GM21447 (cell line): Measurements from ENCODE around the gene POU3F1.
"Not testable (repeated sequence)": the region's sequence is repeated elsewhere in the genome, so short reads cannot be mapped to it uniquely, and the experiment has no call there.

Experiments used
- ATAC-seq: cut with Tn5 transposase; IDR thresholded peaks from one replicate; pipeline ENCODE4 v1.9.1; 2021; ENCODE audit not compliant: unreplicated experiment

Gene POU3F1

GRCh38 chr1:38050397-38051078, 3.9 kb upstream of the POU3F1 start:
- ATAC-seq = no peak

- no peak for ATAC-seq
These were observed 1.1 kb upstream of the POU3F1 start for GRCh38 chr1:38047603-38048141.

- peak; percentile 54 for ATAC-seq
These were observed 450 bp upstream of the POU3F1 start for GRCh38 chr1:38046884-38047602.

GRCh38 chr1:38045401-38046332, 926 bp downstream of the POU3F1 start:
- peak; percentile 6 for ATAC-seq

- ATAC-seq = no peak
These were observed 2.1 kb downstream of the POU3F1 start for GRCh38 chr1:38044221-38045215.

- no peak for ATAC-seq
These were observed 3.4 kb downstream of the POU3F1 start for GRCh38 chr1:38043036-38043747.

- ATAC-seq = no peak
These were observed 4.4 kb downstream of the POU3F1 start for GRCh38 chr1:38041936-38042834.

- ATAC-seq = no peak
These were observed 7.1 kb downstream of the POU3F1 start for GRCh38 chr1:38039331-38040088.

GRCh38 chr1:38038861-38039260, 7.7 kb downstream of the POU3F1 start:
- no peak for ATAC-seq

- ATAC-seq = no peak
These were observed 9.2 kb downstream of the POU3F1 start for GRCh38 chr1:38037221-38037939.

- ATAC-seq = no peak
These were observed 11.7 kb downstream of the POU3F1 start for GRCh38 chr1:38034871-38035270.

- not testable (repeated sequence) for ATAC-seq
These were observed 13.6 kb downstream of the POU3F1 start for GRCh38 chr1:38032992-38033391.

- ATAC-seq = no peak
These were observed 15.1 kb downstream of the POU3F1 start for GRCh38 chr1:38031513-38031866.

GRCh38 chr1:38030596-38031512, 15.7 kb downstream of the POU3F1 start:
- no peak for ATAC-seq

- ATAC-seq = peak; percentile 42
These were observed 16.7 kb downstream of the POU3F1 start for GRCh38 chr1:38029685-38030511.
